Measurements from ENCODE around the gene LPCAT4. TPM values are rescaled to one million over a fixed set of nuclear protein-coding genes. Genes with fewer than 3 reads are reported as not detected.

LPCAT4 gene
- total and polyA plus RNA-seq, 9 of the 15 experiments (the other 6 are each of a cell fraction or from before 2014, with no cell fraction given): 7.3 to 34.3 (median 14.4) TPM

GRCh38 chr15:34376856-34377255 lies 9.9 kb upstream of the LPCAT4 start (continued):
- TF ChIP-seq DIDO1 (tag; IDR thresholded peaks at IDR 0.05; ENCODE audit: low read depth) (0 out of 2 replicates have a peak, but pooled peaks have one; percentile 29), ZNF3 (CRISPR knock-in tag; IDR thresholded peaks at IDR 0.05) (no peak), SRSF7 (optimal IDR thresholded peaks at IDR 0.05; ENCODE audit: low read depth, low read length) (no peak), IFI16 (CRISPR knock-in tag; IDR thresholded peaks at IDR 0.05) (no peak), ZNF717 (CRISPR knock-in tag; IDR thresholded peaks at IDR 0.05) (no peak), DLX4 (CRISPR knock-in tag; IDR thresholded peaks at IDR 0.05) (no peak), SP1 (CRISPR knock-in tag; IDR thresholded peaks at IDR 0.05) (no peak), ZNF133 (CRISPR knock-in tag; IDR thresholded peaks at IDR 0.05) (no peak), MYBL2 (IDR thresholded peaks at IDR 0.05; ENCODE audit: low read depth) (no peak), MYBL2 (CRISPR knock-in tag; IDR thresholded peaks at IDR 0.05; ENCODE audit: borderline replicate concordance) (no peak), ATF1 (CRISPR knock-in tag; IDR thresholded peaks at IDR 0.05) (no peak), ATF1 (tag; IDR thresholded peaks at IDR 0.05) (no peak), HDAC8 (tag; IDR thresholded peaks at IDR 0.05) (0 out of 2 replicates have a peak, but pooled peaks have one; percentile 81), NCOA6 (IDR thresholded peaks at IDR 0.05) (no peak), KDM2B (CRISPR knock-in tag; IDR thresholded peaks at IDR 0.05) (no peak), ZKSCAN3 (CRISPR knock-in tag; IDR thresholded peaks at IDR 0.05) (no peak), NFATC3 (IDR thresholded peaks at IDR 0.05) (no peak), BCL6 (CRISPR knock-in tag; IDR thresholded peaks at IDR 0.05) (no peak), GABPB1 (CRISPR knock-in tag; IDR thresholded peaks at IDR 0.05) (no peak), CREB1 (IDR thresholded peaks at IDR 0.05) (no peak), CREB1 (CRISPR knock-in tag; IDR thresholded peaks at IDR 0.05) (no peak), SMAD4 (CRISPR knock-in tag; conservative IDR thresholded peaks at IDR 0.05) (no peak), NRF1 (conservative IDR thresholded peaks at IDR 0.05 in 1 of 2, IDR thresholded peaks at IDR 0.05 in 1 of 2) (no peak), ZFP30 (CRISPR knock-in tag; IDR thresholded peaks at IDR 0.05; ENCODE audit: borderline replicate concordance) (no peak), ZFPM2 (CRISPR knock-in tag; IDR thresholded peaks at IDR 0.05) (no peak)
- TF ChIP-seq, protein P1, sequence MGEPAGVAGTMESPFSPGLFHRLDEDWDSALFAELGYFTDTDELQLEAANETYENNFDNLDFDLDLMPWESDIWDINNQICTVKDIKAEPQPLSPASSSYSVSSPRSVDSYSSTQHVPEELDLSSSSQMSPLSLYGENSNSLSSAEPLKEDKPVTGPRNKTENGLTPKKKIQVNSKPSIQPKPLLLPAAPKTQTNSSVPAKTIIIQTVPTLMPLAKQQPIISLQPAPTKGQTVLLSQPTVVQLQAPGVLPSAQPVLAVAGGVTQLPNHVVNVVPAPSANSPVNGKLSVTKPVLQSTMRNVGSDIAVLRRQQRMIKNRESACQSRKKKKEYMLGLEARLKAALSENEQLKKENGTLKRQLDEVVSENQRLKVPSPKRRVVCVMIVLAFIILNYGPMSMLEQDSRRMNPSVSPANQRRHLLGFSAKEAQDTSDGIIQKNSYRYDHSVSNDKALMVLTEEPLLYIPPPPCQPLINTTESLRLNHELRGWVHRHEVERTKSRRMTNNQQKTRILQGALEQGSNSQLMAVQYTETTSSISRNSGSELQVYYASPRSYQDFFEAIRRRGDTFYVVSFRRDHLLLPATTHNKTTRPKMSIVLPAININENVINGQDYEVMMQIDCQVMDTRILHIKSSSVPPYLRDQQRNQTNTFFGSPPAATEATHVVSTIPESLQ (CRISPR knock-in tag; IDR thresholded peaks at IDR 0.05): no peak
- TF ChIP-seq, protein P2, sequence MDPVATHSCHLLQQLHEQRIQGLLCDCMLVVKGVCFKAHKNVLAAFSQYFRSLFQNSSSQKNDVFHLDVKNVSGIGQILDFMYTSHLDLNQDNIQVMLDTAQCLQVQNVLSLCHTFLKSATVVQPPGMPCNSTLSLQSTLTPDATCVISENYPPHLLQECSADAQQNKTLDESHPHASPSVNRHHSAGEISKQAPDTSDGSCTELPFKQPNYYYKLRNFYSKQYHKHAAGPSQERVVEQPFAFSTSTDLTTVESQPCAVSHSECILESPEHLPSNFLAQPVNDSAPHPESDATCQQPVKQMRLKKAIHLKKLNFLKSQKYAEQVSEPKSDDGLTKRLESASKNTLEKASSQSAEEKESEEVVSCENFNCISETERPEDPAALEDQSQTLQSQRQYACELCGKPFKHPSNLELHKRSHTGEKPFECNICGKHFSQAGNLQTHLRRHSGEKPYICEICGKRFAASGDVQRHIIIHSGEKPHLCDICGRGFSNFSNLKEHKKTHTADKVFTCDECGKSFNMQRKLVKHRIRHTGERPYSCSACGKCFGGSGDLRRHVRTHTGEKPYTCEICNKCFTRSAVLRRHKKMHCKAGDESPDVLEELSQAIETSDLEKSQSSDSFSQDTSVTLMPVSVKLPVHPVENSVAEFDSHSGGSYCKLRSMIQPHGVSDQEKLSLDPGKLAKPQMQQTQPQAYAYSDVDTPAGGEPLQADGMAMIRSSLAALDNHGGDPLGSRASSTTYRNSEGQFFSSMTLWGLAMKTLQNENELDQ (CRISPR knock-in tag; IDR thresholded peaks at IDR 0.05; ENCODE audit: borderline replicate concordance): no peak
- TF ChIP-seq, protein P3, sequence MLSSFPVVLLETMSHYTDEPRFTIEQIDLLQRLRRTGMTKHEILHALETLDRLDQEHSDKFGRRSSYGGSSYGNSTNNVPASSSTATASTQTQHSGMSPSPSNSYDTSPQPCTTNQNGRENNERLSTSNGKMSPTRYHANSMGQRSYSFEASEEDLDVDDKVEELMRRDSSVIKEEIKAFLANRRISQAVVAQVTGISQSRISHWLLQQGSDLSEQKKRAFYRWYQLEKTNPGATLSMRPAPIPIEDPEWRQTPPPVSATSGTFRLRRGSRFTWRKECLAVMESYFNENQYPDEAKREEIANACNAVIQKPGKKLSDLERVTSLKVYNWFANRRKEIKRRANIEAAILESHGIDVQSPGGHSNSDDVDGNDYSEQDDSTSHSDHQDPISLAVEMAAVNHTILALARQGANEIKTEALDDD (IDR thresholded peaks at IDR 0.05): no peak

Data from K562 (cell line).